ENCODE measurements around the gene B4GALT3.
"Not testable (repeated sequence)": the region's sequence is repeated elsewhere in the genome, so short reads cannot be mapped to it uniquely, and the experiment has no call there.

The B4GALT3 gene

DNA sequence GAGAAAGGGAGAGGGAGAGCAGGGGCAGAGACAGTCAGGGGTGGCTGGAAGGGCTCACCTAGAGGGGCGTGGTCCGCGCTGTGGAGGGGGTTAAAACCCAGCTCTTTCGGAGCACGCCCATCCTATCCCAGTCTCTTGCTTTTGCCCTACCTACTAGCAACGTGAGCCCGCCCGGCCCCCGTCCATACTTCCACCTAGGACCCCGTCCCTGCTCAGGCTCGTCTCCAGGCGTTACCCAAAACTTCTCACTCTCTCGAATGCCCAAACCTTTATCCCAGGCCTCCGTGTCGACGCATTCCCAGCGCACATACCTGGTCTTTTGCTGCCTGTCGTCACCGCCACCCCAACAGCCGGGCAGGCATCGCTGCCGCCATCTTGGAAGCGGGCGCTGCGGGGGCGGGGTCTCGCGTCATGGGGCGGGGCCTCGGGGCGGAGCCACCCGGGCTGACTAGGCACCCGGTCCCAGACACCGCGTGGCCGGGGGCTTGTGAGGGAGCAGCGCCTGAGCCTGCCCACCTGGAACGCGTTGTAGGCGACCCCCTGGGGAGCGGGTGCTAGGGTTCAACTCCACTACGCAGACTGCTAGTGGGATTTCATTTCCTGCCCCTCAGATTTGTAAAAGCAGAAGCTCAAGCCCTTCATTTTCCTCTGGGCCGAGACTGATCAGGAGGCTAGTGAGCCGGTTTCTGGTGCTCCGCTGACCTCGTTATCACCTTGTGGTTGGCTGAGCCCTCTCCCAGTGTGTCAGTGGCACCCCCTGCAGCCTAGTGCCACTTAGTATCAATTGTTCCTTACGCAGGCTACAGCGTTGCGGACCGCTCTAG lies at the start of gene B4GALT3:
Gene B4GALT3 (minus strand): TSS at position 396 of the 824 bp plus-strand sequence. CDS start 1,447 bp downstream, outside the sequence.
- Mint-ChIP-seq H3K36me3 (ENCODE audit: insufficient read depth) (peaks cover 42% of the 10 kb centered on the region), H3K27ac (ENCODE audit: low read depth) (peak within 1 kb of the TSS; percentile 97), H3K9me3 (no peaks in the 10 kb centered on the region), H3K4me1 (peaks cover 82% of the 10 kb centered on the region), H3K4me3 (peak within 1 kb of the TSS; percentile 97), H3K27me3 (no peaks in the 10 kb centered on the region)
- ATAC-seq (replicated peaks; ENCODE audit: extremely low read depth, poor library complexity, severe bottlenecking) (peak; percentile 84), DNase-seq (ENCODE audit: low spot score in 2 of 2) (peak; percentile 88 to 95)

- DNase-seq (ENCODE audit: low spot score in 2 of 2) (no peak), ATAC-seq (replicated peaks; ENCODE audit: extremely low read depth, poor library complexity, severe bottlenecking) (no peak)
- Mint-ChIP-seq H3K9me3 (no peaks in the 10 kb centered on the region), H3K36me3 (ENCODE audit: insufficient read depth) (peaks cover 15% of the 10 kb centered on the region), H3K4me3 (peak overlapping the region; percentile 93), H3K27ac (ENCODE audit: low read depth) (no peak overlapping the region), H3K4me1 (peaks cover 38% of the 10 kb centered on the region), H3K27me3 (no peaks in the 10 kb centered on the region)
Measured at GRCh38 chr1:161226759-161227158, 49.5 kb upstream of the B4GALT3 start.

DNA sequence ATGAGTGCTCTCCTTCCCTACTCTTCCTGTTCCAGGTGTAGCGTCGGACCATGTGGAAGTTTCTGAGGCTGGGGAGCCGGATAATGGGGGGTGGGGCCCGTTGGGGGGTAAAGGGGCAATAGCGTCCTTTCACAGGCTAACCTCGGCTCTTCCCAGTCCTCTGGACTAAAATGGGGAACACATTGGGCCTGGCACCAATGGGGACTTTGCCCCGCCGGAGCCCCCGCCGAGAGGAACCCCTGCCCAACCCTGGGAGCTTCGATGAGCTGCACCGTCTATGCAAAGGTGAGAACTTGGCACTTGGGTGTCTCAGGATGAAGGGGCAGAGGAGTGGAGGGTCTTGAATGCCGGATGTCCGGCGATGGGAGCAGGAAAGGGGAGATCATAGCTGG lies 49.0 kb upstream of the B4GALT3 start:
- no peak for ATAC-seq (replicated peaks; ENCODE audit: extremely low read depth, poor library complexity, severe bottlenecking)
- no peaks in the 10 kb centered on the region for H3K9me3 Mint-ChIP-seq
- DNase-seq (ENCODE audit: low spot score in 2 of 2) = no peak
- H3K27me3 Mint-ChIP-seq = no peaks in the 10 kb centered on the region
- H3K4me3 Mint-ChIP-seq = peak overlapping the region; percentile 93
- peaks cover 15% of the 10 kb centered on the region for H3K36me3 Mint-ChIP-seq (ENCODE audit: insufficient read depth)
- H3K27ac Mint-ChIP-seq (ENCODE audit: low read depth) = peak overlapping the region; percentile 90
- H3K4me1 Mint-ChIP-seq = peaks cover 38% of the 10 kb centered on the region

GRCh38 chr1:161225534-161226319 lies 48.4 kb upstream of the B4GALT3 start, which contains the start of gene TOMM40L:
Gene TOMM40L (plus strand): TSS chr1:161226060. CDS start chr1:161226490, 430 bp downstream.
- Mint-ChIP-seq H3K27me3 (no peaks in the 10 kb centered on the region), H3K4me1 (peaks cover 38% of the 10 kb centered on the region), H3K27ac (ENCODE audit: low read depth) (peak within 1 kb of the TSS; percentile 90), H3K4me3 (peak within 1 kb of the TSS; percentile 93), H3K36me3 (ENCODE audit: insufficient read depth) (peaks cover 15% of the 10 kb centered on the region), H3K9me3 (no peaks in the 10 kb centered on the region)
- ATAC-seq (replicated peaks; ENCODE audit: extremely low read depth, poor library complexity, severe bottlenecking) (peak; percentile 99), DNase-seq (ENCODE audit: low spot score in 2 of 2) (peak; percentile 72 to 88)

- H3K4me1 Mint-ChIP-seq = peaks cover 38% of the 10 kb centered on the region
- H3K4me3 Mint-ChIP-seq = peak overlapping the region; percentile 25
- peaks cover 11% of the 10 kb centered on the region for H3K36me3 Mint-ChIP-seq (ENCODE audit: insufficient read depth)
- H3K27me3 Mint-ChIP-seq = no peaks in the 10 kb centered on the region
- no peaks in the 10 kb centered on the region for H3K9me3 Mint-ChIP-seq
- no peak overlapping the region for H3K27ac Mint-ChIP-seq (ENCODE audit: low read depth)
- ATAC-seq (replicated peaks; ENCODE audit: extremely low read depth, poor library complexity, severe bottlenecking) (peak; percentile 1), DNase-seq (ENCODE audit: low spot score in 2 of 2) (no peak)
Measured at GRCh38 chr1:161225178-161225533, 47.8 kb upstream of the B4GALT3 start.

DNA sequence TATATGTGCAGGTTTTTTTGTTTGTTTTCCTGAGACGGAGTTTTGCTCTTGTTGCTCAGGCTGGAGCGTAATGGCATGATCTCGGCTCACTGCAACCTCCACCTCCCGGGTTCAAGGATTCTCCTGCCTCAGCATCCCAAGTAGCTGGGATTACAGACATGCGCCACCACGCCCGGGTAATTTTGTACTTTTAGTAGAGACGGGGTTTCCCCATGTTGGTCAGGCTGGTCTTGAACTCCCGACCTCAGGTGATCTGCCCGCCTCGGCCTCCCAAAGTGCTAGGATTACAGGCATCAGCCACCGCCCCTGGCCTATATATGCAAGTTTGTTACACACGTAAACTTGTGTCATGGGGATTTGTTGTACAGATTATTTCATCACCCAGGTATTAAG lies 47.4 kb upstream of the B4GALT3 start:
- H3K9me3 Mint-ChIP-seq; DNase-seq (ENCODE audit: low spot score in 2 of 2); H3K4me3 Mint-ChIP-seq; H3K27me3 Mint-ChIP-seq; H3K36me3 Mint-ChIP-seq (ENCODE audit: insufficient read depth); H3K27ac Mint-ChIP-seq (ENCODE audit: low read depth); ATAC-seq (replicated peaks; ENCODE audit: extremely low read depth, poor library complexity, severe bottlenecking): not testable (repeated sequence)
- peaks cover 38% of the 10 kb centered on the region for H3K4me1 Mint-ChIP-seq

- peaks cover 41% of the 10 kb centered on the region for H3K4me1 Mint-ChIP-seq
- no peak for DNase-seq (ENCODE audit: low spot score in 2 of 2)
- H3K27me3 Mint-ChIP-seq = no peaks in the 10 kb centered on the region
- peaks cover 8% of the 10 kb centered on the region for H3K36me3 Mint-ChIP-seq (ENCODE audit: insufficient read depth)
- H3K9me3 Mint-ChIP-seq = no peaks in the 10 kb centered on the region
- H3K27ac Mint-ChIP-seq (ENCODE audit: low read depth) = peak overlapping the region; percentile 36
- H3K4me3 Mint-ChIP-seq = no peak overlapping the region
- no peak for ATAC-seq (replicated peaks; ENCODE audit: extremely low read depth, poor library complexity, severe bottlenecking)
Measured at GRCh38 chr1:161223805-161224694, 46.7 kb upstream of the B4GALT3 start.

GRCh38 chr1:161222175-161223019 lies 45.1 kb upstream of the B4GALT3 start:
- H3K4me1 Mint-ChIP-seq = peaks cover 51% of the 10 kb centered on the region
- no peaks in the 10 kb centered on the region for H3K9me3 Mint-ChIP-seq
- ATAC-seq (replicated peaks; ENCODE audit: extremely low read depth, poor library complexity, severe bottlenecking) = no peak
- no peaks in the 10 kb centered on the region for H3K27me3 Mint-ChIP-seq
- peaks cover 6% of the 10 kb centered on the region for H3K36me3 Mint-ChIP-seq (ENCODE audit: insufficient read depth)
- H3K4me3 Mint-ChIP-seq = no peak overlapping the region
- no peak for DNase-seq (ENCODE audit: low spot score in 2 of 2)
- H3K27ac Mint-ChIP-seq (ENCODE audit: low read depth) = no peak overlapping the region

GRCh38 chr1:161220002-161220401 lies 42.7 kb upstream of the B4GALT3 start:
- Mint-ChIP-seq H3K4me3 (no peak overlapping the region), H3K27ac (ENCODE audit: low read depth) (no peak overlapping the region), H3K4me1 (peaks cover 33% of the 10 kb centered on the region), H3K27me3 (no peaks in the 10 kb centered on the region), H3K9me3 (no peaks in the 10 kb centered on the region), H3K36me3 (ENCODE audit: insufficient read depth) (peaks cover 4% of the 10 kb centered on the region)
- ATAC-seq (replicated peaks; ENCODE audit: extremely low read depth, poor library complexity, severe bottlenecking) = no peak
- DNase-seq (ENCODE audit: low spot score in 2 of 2) = no peak

- H3K36me3 Mint-ChIP-seq (ENCODE audit: insufficient read depth) = peaks cover 10% of the 10 kb centered on the region
- DNase-seq (ENCODE audit: low spot score in 2 of 2) (no peak), ATAC-seq (replicated peaks; ENCODE audit: extremely low read depth, poor library complexity, severe bottlenecking) (no peak)
- no peak overlapping the region for H3K27ac Mint-ChIP-seq (ENCODE audit: low read depth)
- peaks cover 33% of the 10 kb centered on the region for H3K4me1 Mint-ChIP-seq
- no peaks in the 10 kb centered on the region for H3K27me3 Mint-ChIP-seq
- no peak overlapping the region for H3K4me3 Mint-ChIP-seq
- no peaks in the 10 kb centered on the region for H3K9me3 Mint-ChIP-seq
Measured at GRCh38 chr1:161219078-161219892, 42.0 kb upstream of the B4GALT3 start.
